GM19043 (cell line): ENCODE data around the gene SORCS1.

Experiments used
- ATAC-seq: cut with Tn5 transposase; IDR thresholded peaks from one replicate; pipeline ENCODE4 v1.9.1; 2021; ENCODE audit warnings: low read depth; ENCODE audit not compliant: unreplicated experiment

SORCS1 gene

GRCh38 chr10:106706127-106706526, 458.4 kb downstream of the SORCS1 start:
- ATAC-seq, result no peak

GRCh38 chr10:106705681-106706100, 458.8 kb downstream of the SORCS1 start:
- no peak for ATAC-seq

- no peak for ATAC-seq
Measured at GRCh38 chr10:106696239-106696638, 468.3 kb downstream of the SORCS1 start.

- ATAC-seq, result no peak
Measured at GRCh38 chr10:106694696-106695095, 469.8 kb downstream of the SORCS1 start.

GRCh38 chr10:106682175-106682574, 482.3 kb downstream of the SORCS1 start:
- no peak for ATAC-seq

GRCh38 chr10:106680061-106680460, 484.4 kb downstream of the SORCS1 start:
- no peak for ATAC-seq

- ATAC-seq, result no peak
Measured at GRCh38 chr10:106679314-106679713, 485.2 kb downstream of the SORCS1 start.

GRCh38 chr10:106672517-106673175, 491.9 kb downstream of the SORCS1 start:
- ATAC-seq, result no peak

GRCh38 chr10:106661767-106662140, 502.8 kb downstream of the SORCS1 start:
- ATAC-seq, result no peak

- ATAC-seq, result no peak
Measured at GRCh38 chr10:106661133-106661766, 503.3 kb downstream of the SORCS1 start.

GRCh38 chr10:106660550-106660949, 504.0 kb downstream of the SORCS1 start:
- ATAC-seq, result no peak

GRCh38 chr10:106655636-106656035, 508.9 kb downstream of the SORCS1 start:
- no peak for ATAC-seq

- ATAC-seq, result no peak
Measured at GRCh38 chr10:106655165-106655564, 509.3 kb downstream of the SORCS1 start.

GRCh38 chr10:106652279-106652678, 512.2 kb downstream of the SORCS1 start:
- ATAC-seq, result peak; percentile 42

GRCh38 chr10:106648534-106649481, 515.7 kb downstream of the SORCS1 start:
- ATAC-seq, result no peak

- no peak for ATAC-seq
Measured at GRCh38 chr10:106643473-106643872, 521.0 kb downstream of the SORCS1 start.

GRCh38 chr10:106637873-106638272, 526.6 kb downstream of the SORCS1 start:
- ATAC-seq, result no peak

GRCh38 chr10:106636766-106637491, 527.6 kb downstream of the SORCS1 start:
- no peak for ATAC-seq

- no peak for ATAC-seq
Measured at GRCh38 chr10:106635947-106636346, 528.6 kb downstream of the SORCS1 start.

GRCh38 chr10:106631016-106631702, 533.3 kb downstream of the SORCS1 start:
- no peak for ATAC-seq
